GM18519 (cell line): ENCODE measurements around the gene EML1.

Experiments used
- ATAC-seq: cut with Tn5 transposase; IDR thresholded peaks from one replicate; pipeline ENCODE4 v1.9.1; 2021; ENCODE audit warnings: mild to moderate bottlenecking, moderate library complexity; ENCODE audit not compliant: unreplicated experiment, low FRiP score

The EML1 gene

GRCh38 chr14:99803106-99803775, 10.0 kb downstream of the EML1 start:
- no peak for ATAC-seq

GRCh38 chr14:99803803-99804202, 10.6 kb downstream of the EML1 start:
- no peak for ATAC-seq

GRCh38 chr14:99805757-99806439, 12.7 kb downstream of the EML1 start:
- no peak for ATAC-seq

GRCh38 chr14:99806836-99807235, 13.6 kb downstream of the EML1 start:
- no peak for ATAC-seq

- ATAC-seq, result no peak
These were observed 14.4 kb downstream of the EML1 start for GRCh38 chr14:99807413-99808153.

- ATAC-seq, result no peak
These were observed 14.9 kb downstream of the EML1 start for GRCh38 chr14:99808154-99808505.

GRCh38 chr14:99808515-99808914, 15.3 kb downstream of the EML1 start:
- no peak for ATAC-seq

- no peak for ATAC-seq
These were observed 16.1 kb downstream of the EML1 start for GRCh38 chr14:99809360-99809759.

- no peak for ATAC-seq
These were observed 16.8 kb downstream of the EML1 start for GRCh38 chr14:99809859-99810558.

GRCh38 chr14:99810559-99810874, 17.3 kb downstream of the EML1 start:
- no peak for ATAC-seq

GRCh38 chr14:99812096-99812750, 19.0 kb downstream of the EML1 start:
- no peak for ATAC-seq

GRCh38 chr14:99812892-99813291, 19.7 kb downstream of the EML1 start:
- ATAC-seq, result no peak

- ATAC-seq, result no peak
These were observed 22.5 kb downstream of the EML1 start for GRCh38 chr14:99815696-99816095.

GRCh38 chr14:99816217-99816616, 23.0 kb downstream of the EML1 start:
- no peak for ATAC-seq

GRCh38 chr14:99816642-99817041, 23.4 kb downstream of the EML1 start:
- ATAC-seq, result no peak

GRCh38 chr14:99817331-99817730, 24.1 kb downstream of the EML1 start:
- no peak for ATAC-seq

GRCh38 chr14:99818503-99819036, 25.4 kb downstream of the EML1 start:
- no peak for ATAC-seq

- no peak for ATAC-seq
These were observed 26.3 kb downstream of the EML1 start for GRCh38 chr14:99819514-99819913.

- no peak for ATAC-seq
These were observed 27.6 kb downstream of the EML1 start for GRCh38 chr14:99820702-99821331.
